H1 (cell line): ENCODE measurements around the gene MATN1. TPM values are rescaled to one million over a fixed set of nuclear protein-coding genes. Genes with fewer than 3 reads are reported as not detected.
A peak's percentile ranks its signal among the peaks of the same experiment; 100 is the strongest.

ENCODE experiments used
- CTCF ChIA-PET: fragments of 300-600 bp; sonication (Branson Sonifier 250); formaldehyde crosslinking; loops from one replicate; lab custom pipeline; 2021; ENCODE audit not compliant: partially characterized antibody; lab: Charles Lee
- POLR2A ChIA-PET: fragments of 300-600 bp; sonication (Branson Sonifier 250); formaldehyde crosslinking; loops from one replicate; lab custom pipeline; 2021; ENCODE audit warnings: inconsistent platforms; ENCODE audit not compliant: partially characterized antibody; lab: Charles Lee
- DNase-seq, 2 experiments: peaks; one replicate each; pipeline versions ENCODE4 v3.0.0 to v3.0.0-alpha.2; 2010 to 2022; ENCODE audit warnings: low spot score in 2 of 2, low read depth in 1 of 2, mixed read lengths in 1 of 2
- FAIRE-seq: peaks from 2 replicates; lab custom pipeline; 2011; peaks lifted over from hg19 to GRCh38; lab: Jason Lieb, UNC
- H2AFZ ChIP-seq: 2 replicates; pipeline ENCODE4 v1.8.1; 2012; ENCODE audit warnings: low read length, inconsistent platforms
- H2AK5ac ChIP-seq: 2 replicates; pipeline ENCODE4 v1.6.1; 2013; ENCODE audit warnings: low read depth, low read length
- H2BK120ac ChIP-seq: replicated peaks from 2 replicates; pipeline ENCODE3; 2013; ENCODE audit warnings: low read depth, low read length, inconsistent platforms
- H2BK12ac ChIP-seq: 2 replicates; pipeline ENCODE4 v1.6.1; 2013; ENCODE audit warnings: low read depth, low read length
- H2BK15ac ChIP-seq: 2 replicates; pipeline ENCODE4 v1.6.1; 2013; ENCODE audit warnings: low read length
- H2BK20ac ChIP-seq: 2 replicates; pipeline ENCODE4 v1.6.1; 2013; ENCODE audit warnings: low read length
- H2BK5ac ChIP-seq: 2 replicates; pipeline ENCODE4 v1.6.1; 2013; ENCODE audit warnings: low read depth, low read length
- H3K14ac ChIP-seq: 2 replicates; pipeline ENCODE4 v1.6.1; 2013; ENCODE audit warnings: inconsistent platforms; ENCODE audit not compliant: insufficient read length
- H3K18ac ChIP-seq: 2 replicates; pipeline ENCODE4 v1.6.1; 2013; ENCODE audit warnings: low read length; ENCODE audit errors: extremely low read depth
- H3K23ac ChIP-seq: 2 replicates; pipeline ENCODE4 v1.6.1; 2013; ENCODE audit warnings: inconsistent platforms; ENCODE audit not compliant: insufficient read length
- H3K23me2 ChIP-seq: 2 replicates; pipeline ENCODE4 v1.6.1; 2013; ENCODE audit warnings: low read depth, low read length
- H3K27ac ChIP-seq: 2 replicates; pipeline ENCODE4 v1.6.1; 2011; ENCODE audit warnings: low read depth, low read length, inconsistent platforms
- H3K27me3 ChIP-seq, 4 experiments: replicated peaks in 1 of 4; 1 replicate in 1 of 4; 2 replicates in 3 of 4; pipeline versions ENCODE4 v1.6.1 to v1.8.1; 2011 to 2013; ENCODE audit warnings: low read length in 3 of 4, mild to moderate bottlenecking in 3 of 4, inconsistent platforms in 2 of 4, mixed read lengths in 2 of 4, moderate library complexity in 1 of 4; ENCODE audit not compliant: control insufficient read depth in 3 of 4, insufficient read depth in 3 of 4; ENCODE audit errors: extremely low read depth in 1 of 4
- H3K36me3 ChIP-seq, 4 experiments: 2 replicates each; pipeline versions ENCODE4 v1.6.1 to v1.8.1; 2011 to 2013; ENCODE audit warnings: mild to moderate bottlenecking in 4 of 4, low read length in 3 of 4, moderate library complexity in 2 of 4, control low read depth in 1 of 4, inconsistent platforms in 1 of 4; ENCODE audit not compliant: insufficient read depth in 4 of 4, control insufficient read depth in 2 of 4
- H3K4ac ChIP-seq: replicated peaks from 2 replicates; pipeline ENCODE3; 2013; ENCODE audit warnings: low read length, low read depth, mixed read lengths, inconsistent platforms; ENCODE audit not compliant: insufficient read length
- H3K4me1 ChIP-seq, 4 experiments: replicated peaks in 1 of 4; 1 replicate in 1 of 4; 2 replicates in 3 of 4; pipeline versions ENCODE4 v1.6.1 to v1.8.1; 2011 to 2013; ENCODE audit warnings: low read length in 3 of 4, inconsistent platforms in 2 of 4, mixed read lengths in 1 of 4; ENCODE audit not compliant: insufficient read depth in 4 of 4, control insufficient read depth in 3 of 4
- H3K4me2 ChIP-seq, 2 experiments: 2 replicates each; pipeline versions ENCODE4 v1.6.1 to v1.8.1; 2011 to 2013; ENCODE audit warnings: low read depth in 2 of 2, low read length in 2 of 2, control low read depth in 1 of 2, inconsistent platforms in 1 of 2, mild to moderate bottlenecking in 1 of 2; ENCODE audit not compliant: insufficient read depth in 1 of 2
- H3K4me3 ChIP-seq, 4 experiments: fragments of 200-600, 300-600 bp in 1 of 4; sonication (generic), shearing (Covaris generic), sonication (Bioruptor Twin) in 1 of 4; 2 replicates each; pipeline versions ENCODE4 v1.5.1 to v1.8.1; 2011 to 2016; ENCODE audit warnings: low read length in 4 of 4, low read depth in 3 of 4, control low read depth in 2 of 4, inconsistent platforms in 2 of 4, mild to moderate bottlenecking in 2 of 4, mixed read lengths in 1 of 4, moderate library complexity in 1 of 4; ENCODE audit not compliant: insufficient read depth in 2 of 4; ENCODE audit errors: extremely low read depth in 1 of 4
- H3K56ac ChIP-seq: replicated peaks from 2 replicates; pipeline ENCODE3; 2013; ENCODE audit warnings: low read depth, mild to moderate bottlenecking, mixed read lengths, low read length, inconsistent platforms; ENCODE audit not compliant: insufficient read length
- H3K79me1 ChIP-seq: 2 replicates; pipeline ENCODE4 v1.6.1; 2013; ENCODE audit warnings: low read depth, low read length, control low read depth
- H3K79me2 ChIP-seq, 2 experiments: 2 replicates each; pipeline versions ENCODE4 v1.6.1 to v1.8.1; 2012 to 2013; ENCODE audit warnings: low read length in 2 of 2, mild to moderate bottlenecking in 2 of 2, inconsistent platforms in 1 of 2; ENCODE audit not compliant: insufficient read depth in 2 of 2, control insufficient read depth in 1 of 2
- H3K9ac ChIP-seq, 4 experiments: replicated peaks in 1 of 4; 1 replicate in 1 of 4; 2 replicates in 3 of 4; pipeline versions ENCODE4 v1.6.1 to v1.8.1; 2011 to 2013; ENCODE audit warnings: low read depth in 3 of 4, low read length in 3 of 4, control low read depth in 2 of 4, mild to moderate bottlenecking in 2 of 4, moderate library complexity in 2 of 4, inconsistent platforms in 1 of 4; ENCODE audit errors: extremely low read depth in 1 of 4
- H3K9me3 ChIP-seq, 2 experiments: 2 replicates each; pipeline versions ENCODE4 v1.6.1 to v1.8.1; 2012 to 2013; ENCODE audit warnings: mild to moderate bottlenecking in 2 of 2, moderate library complexity in 2 of 2, control low read depth in 1 of 2, inconsistent platforms in 1 of 2, low read depth in 1 of 2, low read length in 1 of 2, mixed read lengths in 1 of 2; ENCODE audit not compliant: insufficient read depth in 2 of 2
- H4K20me1 ChIP-seq, 2 experiments: replicated peaks in 1 of 2; 2 replicates each; pipeline versions ENCODE3 to v1.8.1; 2011 to 2013; ENCODE audit warnings: inconsistent platforms in 2 of 2, low read length in 2 of 2, mild to moderate bottlenecking in 1 of 2; ENCODE audit not compliant: insufficient read depth in 2 of 2, control insufficient read depth in 1 of 2
- H4K5ac ChIP-seq: 2 replicates; pipeline ENCODE4 v1.6.1; 2013; ENCODE audit warnings: low read length, low read depth, mixed read lengths, inconsistent platforms; ENCODE audit not compliant: insufficient read length
- H4K8ac ChIP-seq: 2 replicates; pipeline ENCODE4 v1.8.0; 2013; ENCODE audit warnings: mild to moderate bottlenecking, moderate library complexity, low read length, inconsistent platforms; ENCODE audit not compliant: insufficient read depth; ENCODE audit errors: extremely low read depth
- H4K91ac ChIP-seq: replicated peaks from 2 replicates; pipeline ENCODE3; 2013; ENCODE audit warnings: low read length, mixed read lengths, inconsistent platforms; ENCODE audit not compliant: insufficient read length
- ATF2 ChIP-seq: IDR thresholded peaks from 2 replicates; pipeline ENCODE4 v1.6.1; 2012; ENCODE audit warnings: low read length, inconsistent platforms
- CBX5 ChIP-seq: fragments of 300-800, 300-1000 bp; sonication (generic); IDR thresholded peaks from 2 replicates; pipeline ENCODE4 v1.7.1; 2016; ENCODE audit warnings: antibody characterized with exemption, low read length, low read depth
- CREB1 ChIP-seq: IDR thresholded peaks from 2 replicates; pipeline ENCODE4 v1.6.1; 2012; ENCODE audit warnings: inconsistent platforms
- EGR1 ChIP-seq: IDR thresholded peaks from 2 replicates; pipeline ENCODE4 v1.6.1; 2011; ENCODE audit warnings: low read depth, low read length, borderline replicate concordance
- JUND ChIP-seq: IDR thresholded peaks from 2 replicates; pipeline ENCODE4 v1.6.1; 2011; ENCODE audit warnings: mild to moderate bottlenecking, improper control_type of control experiment, low read length
- POLR2A ChIP-seq, 2 experiments: IDR thresholded peaks; 1 replicate in 1 of 2; 2 replicates in 1 of 2; pipeline ENCODE4 v1.6.1; 2011; ENCODE audit warnings: low read depth in 2 of 2, low read length in 2 of 2, mild to moderate bottlenecking in 2 of 2; ENCODE audit errors: control extremely low read depth in 1 of 2
- POLR2AphosphoS5 ChIP-seq: IDR thresholded peaks from 2 replicates; pipeline ENCODE4 v1.6.1; 2011; ENCODE audit warnings: low read depth, low read length
- RAD21 ChIP-seq, 2 experiments: IDR thresholded peaks in 1 of 2; conservative IDR thresholded peaks in 1 of 2; 2 replicates each; pipeline ENCODE4 v1.6.1; 2011; ENCODE audit warnings: low read depth in 2 of 2, low read length in 2 of 2, improper control_type of control experiment in 1 of 2, inconsistent platforms in 1 of 2, mild to moderate bottlenecking in 1 of 2, moderate library complexity in 1 of 2
- RFX5 ChIP-seq: IDR thresholded peaks from 2 replicates; pipeline ENCODE4 v1.6.1; 2011; ENCODE audit warnings: low read depth, low read length, improper control_type of control experiment, borderline replicate concordance
- WGBS, 2 experiments: shearing (Covaris generic) in 1 of 2; methylation state at CpG; one replicate each; pipeline versions ENCODE4 v1.1.6 to v1.1.7; 2013 to 2015; ENCODE audit warnings: low lambda C conversion rate in 2 of 2, mixed read lengths in 2 of 2, inconsistent platforms in 1 of 2, low coverage in 1 of 2, missing lambda C conversion rate in 1 of 2; ENCODE audit not compliant: insufficient replicate concordance in 2 of 2, insufficient coverage in 1 of 2, insufficient read length in 1 of 2; ENCODE audit errors: extremely low coverage in 1 of 2, missing lambda C conversion rate in 1 of 2; 5-methylcytosine and 5-hydroxymethylcytosine counted together
- polyA plus RNA-seq, 7 experiments: library from polyadenylated mRNA; depleted of rRNA in 3 of 7; stranded (reverse) in 5 of 7; unstranded in 2 of 7; fragments of >200 nt in 5 of 7; fragments of 200-250 nt in 2 of 7; gene quantifications; 1 replicate in 5 of 7; 2 replicates in 1 of 7; 4 replicates in 1 of 7; pipeline versions ENCODE4 v1.2.1 to v1.2.3, GENCODE V29; 2011 to 2013; ENCODE audit warnings: missing spikeins in 2 of 7, mixed read lengths in 2 of 7
- total RNA-seq: library from RNA; stranded (reverse); fragmentation: NEBNext Ultra II Directional; extraction: Animal tissue kit (Norgen Biotek cat#: 25700); gene quantifications from 2 replicates; pipeline ENCODE4 v1.2.1, GENCODE V29; 2021

Gene MATN1
- total and polyA plus RNA-seq, 2 of the 8 experiments (the other 6 are each of a cell fraction or from before 2014, with no cell fraction given) = 0.12 to 0.28 TPM

GRCh38 chr1:30688920-30689794, 34.2 kb downstream of the MATN1 start:
- H2AFZ ChIP-seq = no peak overlapping the region
- no peaks in the 10 kb centered on the region for H3K9me3 ChIP-seq
- 0 out of 2 replicates have a peak overlapping the region, but pooled peaks have one; percentile 61 for H2BK15ac ChIP-seq
- H3K14ac ChIP-seq = no peak overlapping the region
- H4K5ac ChIP-seq = no peak overlapping the region
- H3K4me3 ChIP-seq = no peak overlapping the region
- POLR2A ChIA-PET = no interaction called here
- H3K27ac ChIP-seq = no peak overlapping the region
- no peak overlapping the region for H3K9ac ChIP-seq
- no peak overlapping the region for H4K8ac ChIP-seq
- no peak overlapping the region; the same call in 1 of the 2 replicates for H2BK12ac ChIP-seq
- CTCF ChIA-PET = interaction anchor here (0.7 to 1.5 kb wide), 3 partner anchors 14 to 73 kb away, joined by 3 to 5 read pairs (median 3); no protein-coding TSS in a partner anchor
- H3K4me2 ChIP-seq = no peak overlapping the region
- DNase-seq (no peak), FAIRE-seq (no peak)
- peaks cover 0 to 20% (median 11%) of the 10 kb centered on the region in 4 experiments; a peak in 6 of 7 replicates for H3K4me1 ChIP-seq
- no peaks in the 10 kb centered on the region for H4K20me1 ChIP-seq
- no peak overlapping the region for H3K23ac ChIP-seq
- WGBS, 2 experiments = 85% methylated on average over 11 of the region's 11 CpGs; no CpG with 5 or more reads in 1 of the 2 experiments
- no peak overlapping the region for H2BK5ac ChIP-seq
- H2AK5ac ChIP-seq = no peak overlapping the region
- no peak overlapping the region for H4K91ac ChIP-seq
- H3K4ac ChIP-seq = no peak overlapping the region
- H3K79me1 ChIP-seq = no peaks in the 10 kb centered on the region
- no peaks in the 10 kb centered on the region for H3K79me2 ChIP-seq
- no peak overlapping the region for H3K56ac ChIP-seq
- peaks cover 4% of the 10 kb centered on the region; the same call in 1 of the 2 replicates for H3K23me2 ChIP-seq
- no peaks in the 10 kb centered on the region for H3K36me3 ChIP-seq
- H2BK120ac ChIP-seq = no peak overlapping the region
- H2BK20ac ChIP-seq = no peak overlapping the region
- peaks cover 0 to 4% (median 3%) of the 10 kb centered on the region in 4 experiments; a peak in 3 of 7 replicates for H3K27me3 ChIP-seq
- H3K18ac ChIP-seq = no peak overlapping the region
- TF ChIP-seq CBX5 (no peak), EGR1 (no peak), ATF2 (no peak), POLR2AphosphoS5 (no peak), RFX5 (no peak), JUND (no peak), RAD21 (IDR thresholded peaks at IDR 0.05 in 1 of 2, conservative IDR thresholded peaks at IDR 0.05 in 1 of 2; ENCODE audit: low read depth in 2 of 2, low read length in 2 of 2) (no peak), POLR2A (IDR thresholded peaks at IDR 0.05; ENCODE audit: control extremely low read depth in 1 of 2, low read depth in 2 of 2, low read length in 2 of 2) (no peak), CREB1 (no peak)
